Measurements from ENCODE around the gene SRRM1. TPM values are rescaled to one million over a fixed set of nuclear protein-coding genes. Genes with fewer than 3 reads are reported as not detected.

The SRRM1 gene
- total RNA-seq, 4 donors from 2014 or later: 106 to 164 (median 152) TPM

DNA sequence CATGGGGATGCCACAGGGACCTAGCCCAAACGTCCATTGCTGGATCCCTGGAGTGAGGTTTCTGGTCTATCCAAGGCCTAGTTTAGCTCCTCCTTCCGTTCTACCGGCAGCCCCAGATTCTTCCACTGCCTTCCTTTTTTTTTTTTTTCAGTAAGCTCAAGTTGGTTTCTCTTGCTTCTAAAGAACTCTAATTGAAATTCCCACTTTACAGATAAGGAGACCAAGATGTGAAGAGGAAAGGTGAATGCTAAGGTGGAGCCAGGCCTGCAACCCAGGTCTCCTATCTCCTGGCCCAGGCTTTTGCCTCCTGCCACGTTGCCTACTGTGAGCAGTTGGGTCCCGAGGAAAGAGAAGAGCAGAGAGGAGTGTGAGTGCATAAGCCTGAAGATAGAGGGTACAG is 70.6 kb downstream of the SRRM1 start:
- no peak for DNase-seq (ENCODE audit: low spot score in 2 of 2)
- Histone ChIP-seq H3K9me3 (no peaks in the 10 kb centered on the region), H3K36me3 (no peaks in the 10 kb centered on the region), H3K4me1 (peaks cover 0 to 60% (median 26%) of the 10 kb centered on the region in 4 donors), H3K27me3 (no peaks in the 10 kb centered on the region), H3K4me3 (no peak overlapping the region), H3K27ac (peak overlapping the region; percentile 80 to 92 (median 90))
- TF ChIP-seq, protein P1, sequence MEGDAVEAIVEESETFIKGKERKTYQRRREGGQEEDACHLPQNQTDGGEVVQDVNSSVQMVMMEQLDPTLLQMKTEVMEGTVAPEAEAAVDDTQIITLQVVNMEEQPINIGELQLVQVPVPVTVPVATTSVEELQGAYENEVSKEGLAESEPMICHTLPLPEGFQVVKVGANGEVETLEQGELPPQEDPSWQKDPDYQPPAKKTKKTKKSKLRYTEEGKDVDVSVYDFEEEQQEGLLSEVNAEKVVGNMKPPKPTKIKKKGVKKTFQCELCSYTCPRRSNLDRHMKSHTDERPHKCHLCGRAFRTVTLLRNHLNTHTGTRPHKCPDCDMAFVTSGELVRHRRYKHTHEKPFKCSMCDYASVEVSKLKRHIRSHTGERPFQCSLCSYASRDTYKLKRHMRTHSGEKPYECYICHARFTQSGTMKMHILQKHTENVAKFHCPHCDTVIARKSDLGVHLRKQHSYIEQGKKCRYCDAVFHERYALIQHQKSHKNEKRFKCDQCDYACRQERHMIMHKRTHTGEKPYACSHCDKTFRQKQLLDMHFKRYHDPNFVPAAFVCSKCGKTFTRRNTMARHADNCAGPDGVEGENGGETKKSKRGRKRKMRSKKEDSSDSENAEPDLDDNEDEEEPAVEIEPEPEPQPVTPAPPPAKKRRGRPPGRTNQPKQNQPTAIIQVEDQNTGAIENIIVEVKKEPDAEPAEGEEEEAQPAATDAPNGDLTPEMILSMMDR (IDR thresholded peaks at IDR 0.05): no peak
- no peak for TF ChIP-seq POLR2A (IDR thresholded peaks at IDR 0.05)
- no peak for TF ChIP-seq EP300 (IDR thresholded peaks at IDR 0.05)
- 65 to 66% methylated on average over 5 of the region's 5 CpGs for WGBS, 2 donors

DNA sequence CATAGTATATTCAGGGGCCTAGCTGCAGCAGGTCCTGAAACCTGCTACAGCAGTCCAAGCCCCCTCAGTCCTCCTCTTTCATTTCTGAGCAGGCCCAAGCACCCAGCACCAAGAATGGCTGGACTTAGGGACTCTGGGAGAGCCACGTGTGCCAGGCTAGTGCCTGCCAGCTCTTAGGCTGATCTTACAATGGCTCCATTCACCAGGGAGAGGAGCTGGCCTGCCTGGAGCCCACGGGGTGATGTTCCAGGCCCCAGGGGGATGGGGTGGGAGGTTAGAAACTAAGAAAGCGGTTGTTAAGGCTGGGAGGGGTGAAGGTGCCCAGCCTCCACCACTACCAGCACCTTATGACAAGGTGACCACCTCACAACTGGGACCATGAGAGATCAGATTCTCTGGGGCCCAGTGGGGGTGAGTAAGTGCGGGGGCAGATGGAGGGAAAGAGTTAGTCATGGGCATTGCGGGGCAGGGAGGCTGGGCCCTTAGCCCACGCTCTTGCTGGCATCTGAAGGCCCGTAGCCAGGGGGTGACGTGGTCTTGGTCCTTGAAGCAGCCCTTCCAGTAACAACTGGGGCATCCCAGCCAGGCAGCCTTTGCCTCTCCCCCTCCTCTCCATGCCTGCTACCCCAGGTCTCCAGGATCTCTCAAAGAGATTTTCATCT is 71.9 kb downstream of the SRRM1 start:
- no peaks in the 10 kb centered on the region for H3K36me3 ChIP-seq
- no peak overlapping the region for H3K4me3 ChIP-seq
- DNase-seq (ENCODE audit: low spot score in 2 of 2): peak in 1 of 2 donors; percentile 42
- no peaks in the 10 kb centered on the region for H3K27me3 ChIP-seq
- TF ChIP-seq EP300 (IDR thresholded peaks at IDR 0.05) (peak; percentile 71 to 95), POLR2A (IDR thresholded peaks at IDR 0.05) (no peak)
- TF ChIP-seq, protein P1 (IDR thresholded peaks at IDR 0.05): no peak
- H3K27ac ChIP-seq: peak overlapping the region; percentile 80 to 92 (median 90)
- no peaks in the 10 kb centered on the region for H3K9me3 ChIP-seq
- H3K4me1 ChIP-seq: peaks cover 0 to 66% (median 34%) of the 10 kb centered on the region in 4 donors
- 55 to 71% methylated on average over 8 of the region's 8 CpGs for WGBS, 2 donors

DNA sequence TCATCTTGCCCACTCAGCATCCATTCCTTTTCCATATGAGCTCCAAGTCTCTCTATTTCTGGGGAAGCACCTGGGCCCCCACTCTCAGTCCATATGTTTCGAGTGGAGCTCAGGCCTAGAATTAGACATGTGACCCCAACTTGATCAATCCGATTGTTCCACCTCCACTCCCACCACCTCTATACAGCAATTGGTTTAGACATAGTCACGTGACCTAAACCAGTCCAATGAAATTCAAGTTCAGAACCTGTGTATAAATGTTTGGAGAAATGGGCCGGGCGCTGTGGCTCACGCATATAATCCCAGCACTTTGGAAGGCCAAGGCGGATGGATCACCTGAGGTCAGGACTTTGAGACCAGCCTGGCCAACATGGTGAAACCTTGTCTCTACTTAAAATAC is 72.6 kb downstream of the SRRM1 start:
- Histone ChIP-seq H3K4me1 (peaks cover 0 to 73% (median 38%) of the 10 kb centered on the region in 4 donors), H3K9me3 (no peaks in the 10 kb centered on the region), H3K4me3 (no peak overlapping the region), H3K36me3 (no peaks in the 10 kb centered on the region), H3K27ac (peak overlapping the region; percentile 80 to 92 (median 90)), H3K27me3 (no peaks in the 10 kb centered on the region)
- TF ChIP-seq EP300 (IDR thresholded peaks at IDR 0.05): no peak
- no peak for TF ChIP-seq POLR2A (IDR thresholded peaks at IDR 0.05)
- TF ChIP-seq, protein P1 (IDR thresholded peaks at IDR 0.05): no peak
- no peak for DNase-seq (ENCODE audit: low spot score in 2 of 2)
- WGBS, 2 donors: 97 to 98% methylated on average over 7 of the region's 7 CpGs

DNA sequence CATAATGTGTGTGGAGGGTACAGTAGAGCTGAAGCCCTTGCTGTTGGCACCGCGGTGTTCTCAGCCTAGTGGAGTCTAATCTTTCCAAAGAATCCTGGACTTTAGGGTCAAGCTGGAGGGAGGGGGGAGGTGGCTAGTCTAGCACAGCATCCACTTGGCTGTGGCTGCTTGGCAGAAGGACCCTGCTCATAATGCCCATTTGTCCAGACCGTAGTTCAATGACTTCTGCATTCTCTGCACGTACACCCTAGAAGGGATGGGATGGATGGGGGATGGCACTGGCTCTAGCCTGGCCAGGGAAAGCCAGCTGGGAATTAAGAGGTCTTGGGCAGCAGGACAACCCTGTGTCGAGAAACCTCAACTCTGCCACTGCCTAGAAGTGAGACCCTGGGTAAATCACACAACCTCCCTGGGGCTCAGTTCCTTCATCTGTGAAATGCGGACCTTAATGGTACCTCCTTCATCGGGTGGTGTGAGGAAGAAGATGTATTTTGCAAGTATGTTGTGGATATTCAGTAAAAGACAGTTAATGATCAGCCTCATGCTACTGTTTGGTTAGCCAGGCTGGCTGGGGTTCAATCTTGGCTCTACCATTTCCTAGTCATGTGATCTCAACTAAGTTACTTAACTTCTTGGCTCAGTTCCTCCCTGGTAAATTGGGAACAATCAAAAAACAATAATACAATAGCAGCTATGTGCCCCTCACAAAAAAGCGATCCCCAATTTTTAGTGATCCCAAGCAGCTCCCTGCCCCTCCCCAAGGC is 75.0 kb downstream of the SRRM1 start:
- TF ChIP-seq EP300 (IDR thresholded peaks at IDR 0.05) (peak in 1 of 2 donors; percentile 15), POLR2A (IDR thresholded peaks at IDR 0.05) (no peak)
- TF ChIP-seq, protein P1 (IDR thresholded peaks at IDR 0.05): no peak
- DNase-seq (ENCODE audit: low spot score in 2 of 2): peak in 1 of 2 donors; percentile 31
- Histone ChIP-seq H3K36me3 (no peaks in the 10 kb centered on the region), H3K27me3 (no peaks in the 10 kb centered on the region), H3K4me1 (peaks cover 0 to 80% (median 39%) of the 10 kb centered on the region in 4 donors), H3K9me3 (no peaks in the 10 kb centered on the region), H3K4me3 (no peak overlapping the region), H3K27ac (peak overlapping the region in 3 of 4 donors; percentile 80 to 92 (median 91))
- WGBS, 2 donors: 52 to 65% methylated on average over 8 of the region's 8 CpGs

DNA sequence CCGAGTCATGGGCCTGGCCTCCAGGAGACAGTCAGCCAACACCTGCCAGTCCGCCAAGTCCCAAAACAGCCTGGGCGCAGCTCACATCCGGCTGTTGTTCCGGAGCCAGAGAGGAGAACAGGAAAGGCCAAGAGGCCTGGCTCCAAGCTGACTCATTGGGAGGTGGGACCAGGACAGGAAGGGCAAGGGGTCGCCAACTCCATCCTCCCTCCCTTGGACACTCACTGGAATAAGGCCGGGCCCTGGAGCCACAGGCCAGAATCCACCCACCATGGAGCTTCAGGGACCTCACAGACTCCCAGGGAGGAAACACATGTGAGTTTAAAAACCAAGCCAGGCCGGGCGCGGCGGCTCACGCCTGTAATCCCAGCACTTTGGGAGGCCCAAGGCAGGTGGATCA is 77.0 kb downstream of the SRRM1 start:
- H3K27ac ChIP-seq: peak overlapping the region in 3 of 4 donors; percentile 80 to 92 (median 91)
- no peaks in the 10 kb centered on the region for H3K27me3 ChIP-seq
- no peak overlapping the region for H3K4me3 ChIP-seq
- no peaks in the 10 kb centered on the region for H3K36me3 ChIP-seq
- TF ChIP-seq POLR2A (IDR thresholded peaks at IDR 0.05) (no peak), EP300 (IDR thresholded peaks at IDR 0.05) (peak in 1 of 2 donors; percentile 85)
- TF ChIP-seq, protein P1 (IDR thresholded peaks at IDR 0.05): no peak
- DNase-seq (ENCODE audit: low spot score in 2 of 2): peak; percentile 61 to 70
- 41 to 58% methylated on average over 9 to 12 of the region's 12 CpGs for WGBS, 2 donors
- H3K4me1 ChIP-seq: peaks cover 0 to 78% (median 45%) of the 10 kb centered on the region in 4 donors
- no peaks in the 10 kb centered on the region for H3K9me3 ChIP-seq
